Neutrophil (primary cell): ENCODE measurements around the gene WTAP.

ENCODE experiments used
- H3K27ac ChIP-seq: fragments of 200-600 bp; sonication (generic); 2 replicates; pipeline ENCODE4 v1.5.1; 2016; ENCODE audit warnings: mild to moderate bottlenecking, moderate library complexity
- H3K27me3 ChIP-seq: fragments of 200-600 bp; sonication (generic); 2 replicates; pipeline ENCODE4 v1.6.0; 2016; ENCODE audit warnings: mild to moderate bottlenecking
- H3K36me3 ChIP-seq: fragments of 200-600 bp; sonication (generic); 2 replicates; pipeline ENCODE4 v1.5.1; 2017
- H3K4me1 ChIP-seq, 2 experiments: fragments of 200-600 bp in 1 of 2; sonication (generic) in 1 of 2; 1 replicate in 1 of 2; 2 replicates in 1 of 2; pipeline versions ENCODE4 v1.5.1 to v1.6.1; 2013 to 2016; ENCODE audit warnings: low read depth in 1 of 2, low read length in 1 of 2, mild to moderate bottlenecking in 1 of 2, moderate library complexity in 1 of 2; ENCODE audit not compliant: control insufficient read depth in 1 of 2, insufficient read depth in 1 of 2
- H3K4me3 ChIP-seq, 2 experiments: fragments of 200-600 bp in 1 of 2; sonication (generic) in 1 of 2; 1 replicate in 1 of 2; 2 replicates in 1 of 2; pipeline ENCODE4 v1.5.1; 2013 to 2016; ENCODE audit warnings: low read depth in 1 of 2, low read length in 1 of 2, mild to moderate bottlenecking in 1 of 2, moderate library complexity in 1 of 2
- H3K9me3 ChIP-seq: fragments of 200-600 bp; sonication (generic); 2 replicates; pipeline ENCODE4 v1.5.1; 2016
- TF ChIP-seq, protein P1 (sequence below): fragments of 200-600 bp; sonication (generic); IDR thresholded peaks from 2 replicates; pipeline ENCODE4 v1.5.1; 2016; ENCODE audit warnings: antibody characterized with exemption

Gene WTAP

DNA sequence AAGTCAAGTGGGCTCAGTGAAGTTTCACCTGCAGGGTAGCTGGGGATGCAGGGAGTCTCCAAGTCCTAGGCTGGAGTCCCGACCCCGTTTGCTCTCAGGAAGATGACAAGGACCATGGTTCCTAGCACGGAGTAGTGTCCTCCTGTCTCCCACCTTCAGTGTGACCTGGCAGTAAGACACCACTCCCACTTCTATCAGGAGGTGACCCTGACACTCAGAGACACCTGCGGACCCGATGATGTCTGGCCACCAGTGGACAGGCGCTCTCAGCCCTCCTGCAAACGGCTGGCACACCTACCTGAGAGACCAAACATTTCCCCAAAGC, 35.4 kb upstream of the WTAP start:
- Histone ChIP-seq H3K4me1 (peaks cover 62 to 77% of the 10 kb centered on the region in 2 experiments), H3K36me3 (peaks cover 61% of the 10 kb centered on the region), H3K9me3 (no peaks in the 10 kb centered on the region), H3K27me3 (no peaks in the 10 kb centered on the region), H3K4me3 (peak overlapping the region; percentile 93), H3K27ac (peak overlapping the region; percentile 98)
- TF ChIP-seq, protein P1, sequence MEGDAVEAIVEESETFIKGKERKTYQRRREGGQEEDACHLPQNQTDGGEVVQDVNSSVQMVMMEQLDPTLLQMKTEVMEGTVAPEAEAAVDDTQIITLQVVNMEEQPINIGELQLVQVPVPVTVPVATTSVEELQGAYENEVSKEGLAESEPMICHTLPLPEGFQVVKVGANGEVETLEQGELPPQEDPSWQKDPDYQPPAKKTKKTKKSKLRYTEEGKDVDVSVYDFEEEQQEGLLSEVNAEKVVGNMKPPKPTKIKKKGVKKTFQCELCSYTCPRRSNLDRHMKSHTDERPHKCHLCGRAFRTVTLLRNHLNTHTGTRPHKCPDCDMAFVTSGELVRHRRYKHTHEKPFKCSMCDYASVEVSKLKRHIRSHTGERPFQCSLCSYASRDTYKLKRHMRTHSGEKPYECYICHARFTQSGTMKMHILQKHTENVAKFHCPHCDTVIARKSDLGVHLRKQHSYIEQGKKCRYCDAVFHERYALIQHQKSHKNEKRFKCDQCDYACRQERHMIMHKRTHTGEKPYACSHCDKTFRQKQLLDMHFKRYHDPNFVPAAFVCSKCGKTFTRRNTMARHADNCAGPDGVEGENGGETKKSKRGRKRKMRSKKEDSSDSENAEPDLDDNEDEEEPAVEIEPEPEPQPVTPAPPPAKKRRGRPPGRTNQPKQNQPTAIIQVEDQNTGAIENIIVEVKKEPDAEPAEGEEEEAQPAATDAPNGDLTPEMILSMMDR: no peak

DNA sequence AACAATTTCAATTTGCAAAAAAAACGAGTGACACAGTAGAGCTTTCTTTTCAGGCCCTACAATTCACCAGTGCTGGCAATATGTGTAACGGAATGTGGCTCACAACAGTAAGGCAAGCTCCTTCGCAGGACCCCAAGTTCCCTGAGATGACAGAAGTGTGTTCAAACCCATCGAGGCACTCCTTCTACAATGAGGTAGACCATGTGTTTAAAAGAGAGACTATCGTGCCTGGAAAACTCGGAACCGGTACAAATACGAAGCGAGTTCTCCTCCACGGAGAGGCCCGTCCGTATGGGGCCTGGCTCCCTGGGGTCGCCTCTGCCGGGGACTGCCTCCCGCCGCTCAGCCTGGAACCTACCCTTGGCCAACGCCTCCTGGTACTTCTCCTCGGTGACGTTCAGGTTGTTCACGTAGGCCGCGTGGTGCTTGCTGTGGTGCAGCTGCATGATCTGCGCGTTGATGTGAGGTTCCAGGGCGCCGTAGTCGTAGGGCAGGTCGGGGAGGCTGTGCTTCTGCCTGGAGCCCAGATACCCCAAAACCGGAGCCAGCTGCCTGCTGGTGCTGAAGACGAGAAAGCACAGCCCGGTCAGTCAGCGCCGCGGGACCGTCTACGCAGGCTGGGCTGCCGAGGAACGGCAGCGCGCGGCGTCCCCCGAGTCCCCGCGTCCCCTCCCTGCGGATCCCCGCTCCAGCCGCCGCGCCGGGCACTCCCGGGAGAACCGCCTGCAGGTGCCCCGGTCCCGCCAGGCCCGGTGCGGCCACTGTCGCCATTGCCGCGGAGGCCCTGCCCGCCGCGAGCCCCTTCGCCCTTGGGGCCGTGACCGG, 34.8 kb upstream of the WTAP start:
- Histone ChIP-seq H3K27me3 (no peaks in the 10 kb centered on the region), H3K4me3 (peak overlapping the region; percentile 93), H3K4me1 (peaks cover 57 to 75% of the 10 kb centered on the region in 2 experiments), H3K36me3 (peaks cover 55% of the 10 kb centered on the region), H3K9me3 (no peaks in the 10 kb centered on the region), H3K27ac (peak overlapping the region; percentile 98)
- TF ChIP-seq, protein P1: no peak

DNA sequence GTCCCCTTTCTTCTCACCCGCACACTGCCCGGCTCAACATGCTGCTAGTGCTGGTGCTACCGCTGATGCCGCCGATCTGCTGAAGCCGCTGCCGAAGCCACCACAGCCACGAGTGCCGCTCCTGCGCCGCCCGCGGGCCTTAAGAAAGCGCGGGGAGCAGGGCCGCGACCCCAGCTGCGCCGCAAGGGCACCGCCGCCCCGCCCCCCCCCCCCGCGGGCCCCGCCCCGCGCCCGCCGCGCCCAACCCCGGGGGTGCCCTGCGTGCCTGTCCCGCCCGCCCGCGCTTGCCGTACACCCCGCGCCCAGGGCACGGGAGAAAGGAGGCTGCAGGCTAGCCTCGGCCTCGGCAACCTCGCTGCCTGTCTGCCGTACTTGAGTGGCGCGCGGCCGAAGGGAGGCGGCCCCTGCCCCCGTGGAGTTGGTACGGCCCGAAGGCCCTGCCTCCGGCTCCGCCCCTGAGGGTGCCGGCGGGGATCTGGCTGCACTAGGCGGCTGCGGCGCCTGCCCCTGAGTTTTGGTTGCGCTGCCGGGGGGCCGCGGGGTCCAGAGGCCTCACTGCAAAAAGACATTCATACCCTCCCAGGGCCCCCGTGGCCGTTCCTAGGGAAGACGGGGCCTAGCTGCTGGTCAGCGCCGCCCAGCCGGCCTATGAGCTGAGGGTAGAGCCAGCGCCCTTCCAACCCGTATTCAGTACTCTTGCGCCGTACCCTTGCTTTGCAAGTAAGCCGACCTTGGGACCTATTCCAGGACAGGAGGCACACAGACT, 34.0 kb upstream of the WTAP start, which contains the start of gene SOD2:
TSS of gene SOD2 (minus strand) at position 114 of the 766 bp plus-strand sequence. CDS start at position 40, 74 bp downstream.
- Histone ChIP-seq H3K4me1 (peaks cover 49 to 67% of the 10 kb centered on the region in 2 experiments), H3K36me3 (peaks cover 47% of the 10 kb centered on the region), H3K9me3 (no peaks in the 10 kb centered on the region), H3K27me3 (no peaks in the 10 kb centered on the region), H3K27ac (peak within 1 kb of the TSS; percentile 98), H3K4me3 (peak within 1 kb of the TSS; percentile 93)
- TF ChIP-seq, protein P1: peak; percentile 50

DNA sequence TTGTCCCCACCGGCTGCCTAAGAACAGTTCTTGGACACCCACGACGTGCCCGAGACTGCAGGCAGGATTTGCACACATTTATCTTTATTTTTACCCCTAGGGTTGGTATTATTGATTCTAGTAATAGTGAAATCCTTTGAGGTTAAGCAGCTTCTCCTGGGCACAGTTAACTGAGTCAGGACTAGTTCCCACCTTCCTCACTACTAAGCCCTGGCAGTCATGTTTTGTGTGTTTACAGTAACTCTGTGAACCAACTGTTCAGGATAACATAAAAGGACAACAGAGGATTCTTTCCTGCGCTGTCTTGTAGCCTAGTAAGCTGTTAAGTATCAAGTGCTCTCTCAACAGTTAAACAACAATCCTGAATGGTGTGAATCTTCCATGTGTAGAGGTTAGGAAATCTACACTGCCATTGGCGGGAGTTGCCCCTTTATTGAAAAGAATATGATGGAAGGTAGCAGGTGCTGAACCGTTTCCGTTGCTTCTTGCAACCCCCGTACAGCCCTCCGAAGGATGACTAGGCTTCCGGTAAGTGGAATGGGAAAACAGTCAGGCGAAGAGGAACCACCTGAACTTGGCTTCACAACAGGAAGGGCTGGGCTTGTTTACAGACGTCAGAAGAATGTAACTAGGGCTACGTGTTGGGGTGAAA, 33.3 kb upstream of the WTAP start:
- peaks cover 40% of the 10 kb centered on the region for H3K36me3 ChIP-seq
- H3K27ac ChIP-seq: peak overlapping the region; percentile 98
- TF ChIP-seq, protein P1: no peak
- H3K9me3 ChIP-seq: no peaks in the 10 kb centered on the region
- H3K4me3 ChIP-seq: peak overlapping the region; percentile 93
- H3K4me1 ChIP-seq: peaks cover 42 to 60% of the 10 kb centered on the region in 2 experiments
- H3K27me3 ChIP-seq: no peaks in the 10 kb centered on the region

DNA sequence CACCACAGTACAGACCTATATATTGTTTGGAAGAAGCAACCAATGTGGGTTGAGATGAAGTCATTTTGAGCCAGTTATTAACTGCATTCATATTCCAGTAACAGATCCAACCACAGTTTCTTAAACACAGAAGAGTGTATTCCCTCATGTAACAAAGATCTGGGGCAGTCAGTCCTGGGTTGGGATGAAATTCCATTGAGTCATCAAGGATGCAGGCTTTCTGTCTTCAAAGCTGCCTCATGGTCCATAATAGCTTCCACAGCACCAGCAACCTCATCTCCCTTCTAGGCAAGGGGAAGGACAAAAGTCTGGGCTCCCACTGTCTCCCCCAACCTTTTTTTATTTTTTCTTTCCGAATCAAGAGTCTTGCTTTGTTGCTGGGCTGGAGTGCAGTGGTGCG, 31.3 kb upstream of the WTAP start:
- H3K27ac ChIP-seq: peak overlapping the region; percentile 98
- H3K4me3 ChIP-seq: peak overlapping the region in 1 of 2 experiments; percentile 93
- peaks cover 25 to 52% of the 10 kb centered on the region in 2 experiments for H3K4me1 ChIP-seq
- H3K36me3 ChIP-seq: peaks cover 20% of the 10 kb centered on the region
- no peaks in the 10 kb centered on the region for H3K27me3 ChIP-seq
- TF ChIP-seq, protein P1: no peak
- H3K9me3 ChIP-seq: no peaks in the 10 kb centered on the region
